ENCODE results near the gene KLK13. TPM values are rescaled to one million over a fixed set of nuclear protein-coding genes. Genes with fewer than 3 reads are reported as not detected.

Gene KLK13
- total RNA-seq, 1 donor from 2014 or later = not detected

GRCh38 chr19:51083783-51084182 is 18.9 kb upstream of the KLK13 start:
- no peaks in the 10 kb centered on the region for H3K36me3 ChIP-seq
- TF ChIP-seq, protein P1, sequence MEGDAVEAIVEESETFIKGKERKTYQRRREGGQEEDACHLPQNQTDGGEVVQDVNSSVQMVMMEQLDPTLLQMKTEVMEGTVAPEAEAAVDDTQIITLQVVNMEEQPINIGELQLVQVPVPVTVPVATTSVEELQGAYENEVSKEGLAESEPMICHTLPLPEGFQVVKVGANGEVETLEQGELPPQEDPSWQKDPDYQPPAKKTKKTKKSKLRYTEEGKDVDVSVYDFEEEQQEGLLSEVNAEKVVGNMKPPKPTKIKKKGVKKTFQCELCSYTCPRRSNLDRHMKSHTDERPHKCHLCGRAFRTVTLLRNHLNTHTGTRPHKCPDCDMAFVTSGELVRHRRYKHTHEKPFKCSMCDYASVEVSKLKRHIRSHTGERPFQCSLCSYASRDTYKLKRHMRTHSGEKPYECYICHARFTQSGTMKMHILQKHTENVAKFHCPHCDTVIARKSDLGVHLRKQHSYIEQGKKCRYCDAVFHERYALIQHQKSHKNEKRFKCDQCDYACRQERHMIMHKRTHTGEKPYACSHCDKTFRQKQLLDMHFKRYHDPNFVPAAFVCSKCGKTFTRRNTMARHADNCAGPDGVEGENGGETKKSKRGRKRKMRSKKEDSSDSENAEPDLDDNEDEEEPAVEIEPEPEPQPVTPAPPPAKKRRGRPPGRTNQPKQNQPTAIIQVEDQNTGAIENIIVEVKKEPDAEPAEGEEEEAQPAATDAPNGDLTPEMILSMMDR (IDR thresholded peaks at IDR 0.05) = no peak
- no peak for TF ChIP-seq EZH2phosphoT487 (IDR thresholded peaks at IDR 0.05)
- TF ChIP-seq EZH2 (IDR thresholded peaks at IDR 0.05) = no peak
- no peak overlapping the region for H3K4me3 ChIP-seq
- H2AFZ ChIP-seq (replicated peaks) = no peak overlapping the region
- no peak overlapping the region for H3K27ac ChIP-seq
- no peaks in the 10 kb centered on the region for H4K20me1 ChIP-seq (ENCODE audit: low read depth)
- no peaks in the 10 kb centered on the region for H3K9me3 Mint-ChIP-seq
- H3K36me3 Mint-ChIP-seq = no peaks in the 10 kb centered on the region
- H3K9me3 ChIP-seq (ENCODE audit: low read depth) = no peaks in the 10 kb centered on the region
- peaks cover 2% of the 10 kb centered on the region for H3K4me1 Mint-ChIP-seq
- no peaks in the 10 kb centered on the region for H3F3A ChIP-seq (ENCODE audit: low read depth)
- H3K27me3 ChIP-seq = no peaks in the 10 kb centered on the region
- H3K27ac Mint-ChIP-seq = no peak overlapping the region
- peaks cover 10% of the 10 kb centered on the region for H3K27me3 Mint-ChIP-seq (ENCODE audit: insufficient read depth, low read depth)
- H3K4me2 ChIP-seq = no peak overlapping the region
- no peaks in the 10 kb centered on the region for H3K79me2 ChIP-seq (ENCODE audit: low read depth)
- no peak overlapping the region for H3K9ac ChIP-seq
- no peak overlapping the region for H3K4me3 Mint-ChIP-seq
- H3K4me1 ChIP-seq = no peaks in the 10 kb centered on the region
- no peak for DNase-seq (ENCODE audit: low spot score)

DNA sequence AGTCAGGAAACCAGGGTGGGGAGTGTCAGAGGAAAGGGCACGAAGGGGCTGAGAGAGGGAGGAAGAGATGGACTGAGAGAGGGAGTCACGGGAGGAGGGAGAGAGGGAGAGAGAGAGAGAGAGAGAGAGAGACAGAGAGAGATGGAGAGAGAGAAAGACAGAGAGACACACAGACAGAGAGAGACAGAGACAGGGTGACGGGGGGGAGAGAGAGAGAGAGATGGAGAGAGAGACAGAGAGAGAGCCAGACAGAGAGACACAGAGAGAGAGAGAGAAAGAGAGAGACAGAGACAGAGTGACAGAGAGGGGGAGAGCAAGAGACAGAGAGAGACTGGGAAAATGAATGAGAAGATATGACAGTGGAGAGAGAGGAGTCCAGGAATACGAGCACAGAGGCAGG is 18.3 kb upstream of the KLK13 start:
- Histone ChIP-seq H3F3A (ENCODE audit: low read depth) (no peaks in the 10 kb centered on the region), H3K4me2 (no peak overlapping the region), H2AFZ (replicated peaks) (no peak overlapping the region), H3K36me3 (no peaks in the 10 kb centered on the region), H4K20me1 (ENCODE audit: low read depth) (no peaks in the 10 kb centered on the region), H3K4me3 (no peak overlapping the region), H3K27ac (no peak overlapping the region), H3K79me2 (ENCODE audit: low read depth) (no peaks in the 10 kb centered on the region), H3K9ac (no peak overlapping the region), H3K4me1 (no peaks in the 10 kb centered on the region), H3K27me3 (no peaks in the 10 kb centered on the region), H3K9me3 (ENCODE audit: low read depth) (no peaks in the 10 kb centered on the region)
- Mint-ChIP-seq H3K27me3 (ENCODE audit: insufficient read depth, low read depth) (peaks cover 10% of the 10 kb centered on the region), H3K4me3 (no peak overlapping the region), H3K4me1 (peaks cover 4% of the 10 kb centered on the region), H3K9me3 (no peaks in the 10 kb centered on the region), H3K27ac (no peak overlapping the region), H3K36me3 (no peaks in the 10 kb centered on the region)
- no peak for DNase-seq (ENCODE audit: low spot score)
- no peak for TF ChIP-seq EZH2phosphoT487 (IDR thresholded peaks at IDR 0.05)
- TF ChIP-seq, protein P1 (IDR thresholded peaks at IDR 0.05) = no peak
- TF ChIP-seq EZH2 (IDR thresholded peaks at IDR 0.05) = no peak

GRCh38 chr19:51082611-51083010 is 17.7 kb upstream of the KLK13 start, which contains the start of gene KLK14:
Gene KLK14 (minus strand): TSS chr19:51082887. CDS start chr19:51082614, 273 bp downstream.
- Histone ChIP-seq H3K79me2 (ENCODE audit: low read depth) (no peaks in the 10 kb centered on the region), H2AFZ (replicated peaks) (no peak within 1 kb of the TSS), H3K4me3 (no peak within 1 kb of the TSS), H3K36me3 (no peaks in the 10 kb centered on the region), H3F3A (ENCODE audit: low read depth) (no peaks in the 10 kb centered on the region), H3K27me3 (no peaks in the 10 kb centered on the region), H3K9me3 (ENCODE audit: low read depth) (no peaks in the 10 kb centered on the region), H3K4me1 (no peaks in the 10 kb centered on the region), H3K27ac (no peak within 1 kb of the TSS), H3K4me2 (no peak within 1 kb of the TSS), H3K9ac (no peak within 1 kb of the TSS), H4K20me1 (ENCODE audit: low read depth) (no peaks in the 10 kb centered on the region)
- TF ChIP-seq EZH2phosphoT487 (IDR thresholded peaks at IDR 0.05) = no peak
- TF ChIP-seq, protein P1 (IDR thresholded peaks at IDR 0.05) = no peak
- TF ChIP-seq EZH2 (IDR thresholded peaks at IDR 0.05) = no peak
- peaks cover 5% of the 10 kb centered on the region for H3K4me1 Mint-ChIP-seq
- no peak within 1 kb of the TSS for H3K27ac Mint-ChIP-seq
- no peaks in the 10 kb centered on the region for H3K36me3 Mint-ChIP-seq
- peaks cover 10% of the 10 kb centered on the region for H3K27me3 Mint-ChIP-seq (ENCODE audit: insufficient read depth, low read depth)
- DNase-seq (ENCODE audit: low spot score) = no peak
- no peaks in the 10 kb centered on the region for H3K9me3 Mint-ChIP-seq
- no peak within 1 kb of the TSS for H3K4me3 Mint-ChIP-seq

All from neural progenitor cell (in vitro differentiated cells).